Neural cell (in vitro differentiated cells): ENCODE measurements around the gene RFTN1. TPM values are rescaled to one million over a fixed set of nuclear protein-coding genes. Genes with fewer than 3 reads are reported as not detected.

ENCODE experiments used
- H2AFZ ChIP-seq: fragments of 200-600, 300-800 bp; sonication (generic), shearing (Covaris generic); 2 replicates; pipeline ENCODE4 v1.6.0; 2014; ENCODE audit warnings: low read depth, mild to moderate bottlenecking, antibody characterized with exemption, low read length, moderate library complexity
- H3F3A ChIP-seq: fragments of 200-600 bp; shearing (Covaris generic); 2 replicates; pipeline ENCODE4 v1.6.1; 2016; ENCODE audit warnings: mild to moderate bottlenecking, moderate library complexity, mixed read lengths, antibody characterized with exemption, low read length; ENCODE audit not compliant: insufficient read depth, poor library complexity, severe bottlenecking
- H3K27ac ChIP-seq: fragments of 200-600, 300-800 bp; sonication (generic), shearing (Covaris generic); 2 replicates; pipeline ENCODE4 v1.5.1; 2014; ENCODE audit warnings: mild to moderate bottlenecking, low read length, moderate library complexity
- H3K27me3 ChIP-seq: fragments of 300-800, 200-600 bp; sonication (generic), shearing (Covaris generic); 2 replicates; pipeline ENCODE4 v1.6.0; 2014; ENCODE audit warnings: mild to moderate bottlenecking, low read depth, low read length, moderate library complexity; ENCODE audit not compliant: insufficient read depth
- H3K36me3 ChIP-seq: fragments of 300-800, 200-600 bp; sonication (generic), shearing (Covaris generic); 2 replicates; pipeline ENCODE4 v1.5.1; 2014; ENCODE audit warnings: mild to moderate bottlenecking, antibody characterized with exemption, low read length, moderate library complexity; ENCODE audit not compliant: insufficient read depth
- H3K4me2 ChIP-seq: fragments of 300-800, 200-600 bp; sonication (generic), shearing (Covaris generic); 2 replicates; pipeline ENCODE4 v1.6.0; 2014; ENCODE audit warnings: mild to moderate bottlenecking, low read length
- H3K4me3 ChIP-seq: fragments of 300-800, 200-600 bp; sonication (generic), shearing (Covaris generic); 2 replicates; pipeline ENCODE4 v1.5.1; 2014; ENCODE audit warnings: mild to moderate bottlenecking, low read length, moderate library complexity
- H3K79me2 ChIP-seq: fragments of 200-600 bp; shearing (Covaris generic); replicated peaks from 2 replicates; pipeline ENCODE4 v1.6.0; 2014; ENCODE audit warnings: mild to moderate bottlenecking, low read length, moderate library complexity; ENCODE audit not compliant: insufficient read depth
- H3K9ac ChIP-seq: fragments of 300-800, 200-600 bp; sonication (generic), shearing (Covaris generic); 2 replicates; pipeline ENCODE4 v1.6.1; 2016; ENCODE audit warnings: mild to moderate bottlenecking, low read length, mixed read lengths
- H3K9me2 ChIP-seq: fragments of 200-600 bp; shearing (Covaris generic); 2 replicates; pipeline ENCODE4 v1.6.1; 2016; ENCODE audit warnings: mild to moderate bottlenecking, low read length, mixed read lengths; ENCODE audit not compliant: insufficient read depth
- H3K9me3 ChIP-seq: fragments of 200-600, 300-800 bp; sonication (generic), shearing (Covaris generic); 2 replicates; pipeline ENCODE4 v1.6.1; 2016; ENCODE audit warnings: mild to moderate bottlenecking, mixed run types, low read length, moderate library complexity, mixed read lengths
- H4K20me1 ChIP-seq: fragments of 200-600 bp; shearing (Covaris generic); 2 replicates; pipeline ENCODE4 v1.6.1; 2016; ENCODE audit warnings: mild to moderate bottlenecking, mixed run types; ENCODE audit not compliant: insufficient read depth
- CTCF ChIP-seq: fragments of 450-650 bp; IDR thresholded peaks from 2 replicates; pipeline ENCODE4 v1.5.1; 2014; ENCODE audit warnings: antibody characterized with exemption, mild to moderate bottlenecking, moderate library complexity; ENCODE audit not compliant: poor library complexity, severe bottlenecking
- EP300 ChIP-seq: fragments of 450-650 bp; conservative IDR thresholded peaks from 2 replicates; pipeline ENCODE4 v1.6.1; 2014; ENCODE audit warnings: antibody characterized with exemption, mild to moderate bottlenecking, moderate library complexity; ENCODE audit not compliant: poor library complexity, severe bottlenecking
- EZH2 ChIP-seq: fragments of 200-600, 300-800 bp; shearing (Covaris generic), sonication (generic); IDR thresholded peaks from 2 replicates; pipeline ENCODE4 v1.6.1; 2014; ENCODE audit warnings: antibody characterized with exemption, low read length, borderline replicate concordance, mild to moderate bottlenecking; ENCODE audit not compliant: insufficient read depth, poor library complexity, severe bottlenecking
- MXI1 ChIP-seq: fragments of 450-650 bp; conservative IDR thresholded peaks from 2 replicates; pipeline ENCODE4 v1.6.1; 2014; ENCODE audit warnings: antibody characterized with exemption, mild to moderate bottlenecking; ENCODE audit not compliant: poor library complexity, severe bottlenecking
- POLR2AphosphoS5 ChIP-seq: IDR thresholded peaks from 2 replicates; pipeline ENCODE4 v1.6.1; 2012
- RAD21 ChIP-seq: fragments of 450-650 bp; conservative IDR thresholded peaks from 2 replicates; pipeline ENCODE4 v1.6.1; 2014; ENCODE audit warnings: antibody characterized with exemption, mild to moderate bottlenecking, moderate library complexity
- REST ChIP-seq: IDR thresholded peaks from 2 replicates; pipeline ENCODE4 v1.6.1; 2012; ENCODE audit warnings: borderline replicate concordance
- SMC3 ChIP-seq: fragments of 450-650 bp; conservative IDR thresholded peaks from 2 replicates; pipeline ENCODE4 v1.6.1; 2014; ENCODE audit warnings: antibody characterized with exemption, mild to moderate bottlenecking, moderate library complexity; ENCODE audit not compliant: poor library complexity
- TAF1 ChIP-seq: IDR thresholded peaks from 2 replicates; pipeline ENCODE4 v1.6.1; 2012; ENCODE audit warnings: low read depth
- polyA plus RNA-seq: library from polyadenylated mRNA; depleted of rRNA; stranded (reverse); fragments of >200 nt; gene quantifications from 2 replicates; pipeline ENCODE4 v1.2.3, GENCODE V29; 2014

Gene RFTN1
- polyA plus RNA-seq, 1 donor from 2014 or later, result 36.8 TPM

GRCh38 chr3:16536344-16536663 lies 22.8 kb upstream of the RFTN1 start:
- no peak for TF ChIP-seq POLR2AphosphoS5
- TF ChIP-seq TAF1, result no peak
- TF ChIP-seq RAD21, result no peak
- no peak for TF ChIP-seq SMC3
- TF ChIP-seq EZH2, result no peak
- no peak for TF ChIP-seq REST
- TF ChIP-seq MXI1, result no peak
- TF ChIP-seq CTCF, result no peak
- no peak for TF ChIP-seq EP300
- H3K27ac ChIP-seq, result no peak overlapping the region
- no peaks in the 10 kb centered on the region for H3K79me2 ChIP-seq
- H2AFZ ChIP-seq, result no peak overlapping the region
- H3K4me2 ChIP-seq, result no peak overlapping the region
- H3K27me3 ChIP-seq, result no peaks in the 10 kb centered on the region
- no peaks in the 10 kb centered on the region for H4K20me1 ChIP-seq
- H3K4me3 ChIP-seq, result no peak overlapping the region
- H3F3A ChIP-seq, result no peaks in the 10 kb centered on the region
- H3K9me2 ChIP-seq, result no peaks in the 10 kb centered on the region
- H3K9me3 ChIP-seq, result no peaks in the 10 kb centered on the region
- no peaks in the 10 kb centered on the region for H3K36me3 ChIP-seq
- H3K9ac ChIP-seq, result no peak overlapping the region

GRCh38 chr3:16534640-16535262 lies 21.3 kb upstream of the RFTN1 start:
- H3K4me3 ChIP-seq, result no peak overlapping the region
- H2AFZ ChIP-seq, result no peak overlapping the region
- no peaks in the 10 kb centered on the region for H3K36me3 ChIP-seq
- H3K4me2 ChIP-seq, result no peak overlapping the region
- no peaks in the 10 kb centered on the region for H3F3A ChIP-seq
- no peak for TF ChIP-seq MXI1
- H3K79me2 ChIP-seq, result no peaks in the 10 kb centered on the region
- H3K9me2 ChIP-seq, result no peaks in the 10 kb centered on the region
- no peak overlapping the region for H3K9ac ChIP-seq
- no peaks in the 10 kb centered on the region for H3K27me3 ChIP-seq
- no peaks in the 10 kb centered on the region for H3K9me3 ChIP-seq
- no peak overlapping the region for H3K27ac ChIP-seq
- H4K20me1 ChIP-seq, result no peaks in the 10 kb centered on the region
